WI38 (cell line): ENCODE measurements around the gene STK38L.

Source experiments
- H3K4me3 ChIP-seq: 2 replicates; pipeline ENCODE4 v1.5.1; 2011; ENCODE audit warnings: low read depth, mild to moderate bottlenecking, control low read depth, low read length
- CTCF ChIP-seq: IDR thresholded peaks from 2 replicates; pipeline ENCODE4 v1.5.1; 2012; ENCODE audit warnings: low read depth, mild to moderate bottlenecking, control low read depth, low read length

Gene STK38L

GRCh38 chr12:27297566-27297965 is 53.5 kb downstream of the STK38L start:
- H3K4me3 ChIP-seq: no peak overlapping the region
- TF ChIP-seq CTCF: no peak

GRCh38 chr12:27299102-27299501 is 55.0 kb downstream of the STK38L start:
- no peak overlapping the region for H3K4me3 ChIP-seq
- no peak for TF ChIP-seq CTCF

DNA sequence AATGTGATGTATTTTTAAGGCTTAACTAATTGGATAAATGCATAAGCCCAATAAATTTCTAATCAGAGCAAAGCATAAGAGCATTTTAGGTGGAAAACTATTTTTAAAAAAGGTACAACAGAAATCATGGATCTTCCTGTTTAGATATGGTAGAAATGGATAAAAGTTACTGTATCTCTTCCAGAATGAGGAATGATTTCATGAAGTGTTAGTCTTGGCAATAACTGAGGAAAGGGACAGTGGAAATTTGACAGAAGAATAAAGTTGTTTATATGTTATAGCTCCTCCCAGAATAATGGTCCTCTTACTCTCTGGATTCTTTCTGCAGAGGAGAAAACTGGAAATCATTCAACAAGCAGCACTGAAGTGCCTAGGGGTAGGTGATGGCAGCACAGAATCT is 56.1 kb downstream of the STK38L start:
- no peak for TF ChIP-seq CTCF
- H3K4me3 ChIP-seq: no peak overlapping the region

DNA sequence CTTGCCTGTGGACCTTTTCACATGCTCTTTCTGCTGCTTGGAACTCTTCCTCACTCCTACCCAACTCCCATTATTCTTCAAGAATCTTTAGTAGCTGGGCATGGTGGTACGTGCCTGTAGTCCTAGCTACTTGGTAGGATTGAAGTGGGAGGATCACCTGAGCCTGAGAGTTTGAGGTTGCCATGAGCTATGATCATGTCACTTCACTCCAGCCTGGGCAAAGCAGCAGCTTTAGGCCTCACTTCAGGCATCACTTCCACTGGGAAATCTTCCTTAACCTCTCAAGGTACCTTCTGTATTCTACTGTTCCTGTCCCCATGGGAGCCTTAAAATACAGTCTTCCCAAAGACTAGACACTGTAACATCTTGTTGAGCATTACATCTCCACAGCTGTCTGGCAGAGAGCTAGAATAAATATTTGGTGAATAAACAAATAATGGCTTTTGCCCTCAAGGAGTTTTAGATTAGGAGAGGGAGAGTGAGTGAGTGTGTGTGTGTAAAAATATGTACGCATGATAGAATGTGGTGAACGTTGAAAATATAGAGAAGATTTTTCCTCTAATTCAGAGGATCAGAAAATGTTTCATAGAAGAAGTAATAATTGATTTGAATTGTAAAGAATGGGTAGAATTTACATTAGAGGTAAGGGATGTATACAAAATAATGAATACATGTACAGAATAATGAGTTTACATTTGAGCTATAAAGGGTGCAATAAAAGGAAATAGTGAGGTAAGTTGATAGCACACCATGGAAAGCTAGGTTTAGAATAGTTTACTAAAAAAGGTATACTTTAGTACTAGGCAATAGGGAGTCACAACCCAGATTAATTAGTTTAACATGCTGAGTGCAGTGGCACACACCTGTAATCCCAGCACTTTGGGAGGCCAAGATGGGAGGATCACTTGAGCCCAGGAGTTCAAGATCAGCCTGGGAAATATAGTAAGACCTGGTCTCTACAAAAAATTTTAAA is 59.3 kb downstream of the STK38L start:
- no peak overlapping the region for H3K4me3 ChIP-seq
- TF ChIP-seq CTCF: no peak

DNA sequence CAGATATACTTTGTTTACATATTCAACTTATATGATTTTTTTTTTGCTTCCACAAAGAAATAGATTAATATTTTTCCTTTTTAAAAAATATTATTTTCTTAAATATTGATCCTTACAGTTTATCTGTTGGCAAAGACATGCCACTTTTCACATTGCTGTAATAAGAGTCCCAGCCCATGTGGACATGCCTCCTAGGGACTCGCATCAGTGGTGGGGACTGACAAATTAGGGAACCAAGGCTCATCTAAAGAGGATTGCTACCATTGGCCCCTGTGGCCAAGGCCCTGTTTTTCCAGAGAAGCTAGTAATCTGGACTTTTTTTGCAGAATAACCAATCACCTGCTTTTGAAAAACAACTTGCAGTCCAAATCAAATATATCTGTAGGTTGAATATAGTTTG is 60.8 kb downstream of the STK38L start:
- no peak overlapping the region for H3K4me3 ChIP-seq
- no peak for TF ChIP-seq CTCF

DNA sequence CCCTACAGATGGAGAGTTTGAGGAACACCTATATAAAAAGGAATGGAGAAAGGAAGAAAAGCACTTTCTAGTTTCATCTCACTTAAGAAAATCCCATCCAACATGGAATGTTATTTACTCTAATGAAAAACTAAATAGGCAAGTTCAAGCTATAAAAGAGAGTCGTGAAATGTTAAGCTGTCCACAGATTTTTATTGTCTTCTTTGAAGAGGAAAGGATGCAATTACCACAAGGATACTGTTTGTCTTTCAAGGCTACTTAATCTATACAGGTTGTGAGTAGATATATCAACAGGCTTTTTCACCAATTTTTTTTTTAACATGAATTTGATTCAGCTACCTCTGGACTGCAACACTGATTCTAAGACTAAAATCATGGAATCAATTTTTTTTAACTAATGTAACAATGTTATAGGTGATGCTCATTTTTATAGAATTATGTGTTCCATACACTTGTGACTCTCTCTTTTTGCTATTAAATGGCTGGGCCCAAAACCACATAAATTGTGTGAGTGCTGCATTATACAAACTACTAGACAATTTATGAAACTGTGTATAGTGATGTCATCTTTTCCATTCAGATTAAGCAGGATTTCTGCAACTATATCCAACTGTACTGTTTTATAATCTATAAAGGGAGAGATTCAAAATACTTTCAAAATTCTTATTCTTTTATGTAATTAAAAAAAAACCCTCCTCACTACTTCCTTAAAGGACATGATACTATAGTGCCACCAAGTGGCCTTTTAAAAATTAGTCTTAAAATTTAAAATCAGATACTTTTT is 61.8 kb downstream of the STK38L start:
- no peak overlapping the region for H3K4me3 ChIP-seq
- peak; percentile 12; the same call in 1 of the 2 replicates for TF ChIP-seq CTCF
